Calu3 (cell line): ENCODE data around the gene MGA. TPM values are rescaled to one million over a fixed set of nuclear protein-coding genes. Genes with fewer than 3 reads are reported as not detected.

Source experiments
- BruUV-seq: library from RNA; stranded (reverse); fragments of 400-500 nt; replicated peaks from 2 replicates; lab custom pipeline; 2021; lab: Mats Ljungman, UMichigan
- CTCF ChIA-PET: fragments of 300-600 bp; sonication (Branson Sonifier 250); formaldehyde crosslinking; loops from one replicate; lab custom pipeline; 2022; ENCODE audit warnings: antibody characterized with exemption; lab: Charles Lee
- DNase-seq: peaks from one replicate; pipeline ENCODE4 v3.0.0; 2022
- H3K27ac Mint-ChIP-seq: one replicate; pipeline ENCODE4 v1.8.0; 2022; ENCODE audit warnings: mixed read lengths; ENCODE audit not compliant: unreplicated experiment
- H3K27me3 Mint-ChIP-seq: one replicate; pipeline ENCODE4 v1.8.0; 2022; ENCODE audit warnings: mixed read lengths; ENCODE audit not compliant: unreplicated experiment
- H3K36me3 Mint-ChIP-seq: one replicate; pipeline ENCODE4 v1.8.0; 2022; ENCODE audit warnings: mild to moderate bottlenecking, moderate library complexity, mixed read lengths; ENCODE audit not compliant: insufficient read depth, unreplicated experiment
- H3K4me1 Mint-ChIP-seq: one replicate; pipeline ENCODE4 v1.8.0; 2022; ENCODE audit warnings: mild to moderate bottlenecking, low read depth, mixed read lengths; ENCODE audit not compliant: unreplicated experiment
- H3K4me3 Mint-ChIP-seq: one replicate; pipeline ENCODE4 v1.8.0; 2022; ENCODE audit warnings: mild to moderate bottlenecking, low read depth, moderate library complexity, mixed read lengths; ENCODE audit not compliant: unreplicated experiment
- H3K9me3 Mint-ChIP-seq: one replicate; pipeline ENCODE4 v1.8.0; 2022; ENCODE audit warnings: low read depth, mixed read lengths; ENCODE audit not compliant: unreplicated experiment
- intact Hi-C: fragments of 100-400 bp; cut with micrococcal nuclease; formaldehyde crosslinking; loops from one replicate; pipeline ENCODE4 v1.10.0; 2022; ENCODE audit not compliant: unreplicated experiment
- total RNA-seq: library from RNA; stranded (reverse); gene quantifications from 2 replicates; pipeline ENCODE4 v1.2.3, GENCODE V29; 2022
- TF ChIP-seq, protein P1 (sequence below): fragments of 200-600 bp; IDR thresholded peaks from one replicate; pipeline ENCODE4 v1.8.0; 2022; ENCODE audit warnings: antibody characterized with exemption; ENCODE audit not compliant: unreplicated experiment

MGA gene
- total RNA-seq, 1 experiment from 2014 or later, result 26.4 TPM

DNA sequence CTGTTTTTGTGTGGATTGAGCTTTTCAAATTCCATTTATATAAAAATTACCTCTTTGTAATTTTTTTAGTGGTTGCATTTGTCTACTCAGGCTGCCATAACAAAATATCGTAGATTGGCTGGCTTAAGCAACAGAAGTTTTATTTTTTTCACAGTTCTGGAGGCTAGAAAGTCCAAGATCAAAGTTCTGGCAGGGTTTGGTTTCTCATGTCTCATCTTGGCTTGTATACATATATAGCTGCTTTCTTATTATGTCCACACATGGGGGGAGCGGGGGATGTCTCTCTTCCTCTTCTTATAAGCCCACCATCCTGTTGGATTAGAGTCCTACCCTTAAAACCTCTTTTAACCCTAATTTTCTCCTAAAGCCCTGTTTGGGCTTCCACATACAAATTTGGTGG is 28.5 kb downstream of the MGA start:
- Mint-ChIP-seq H3K27ac (no peak overlapping the region), H3K36me3 (no peaks in the 10 kb centered on the region), H3K4me1 (peaks cover 8% of the 10 kb centered on the region), H3K27me3 (no peaks in the 10 kb centered on the region), H3K9me3 (no peaks in the 10 kb centered on the region), H3K4me3 (no peak overlapping the region)
- DNase-seq, result no peak
- intact Hi-C loops, result no loop called here
- TF ChIP-seq, protein P1, sequence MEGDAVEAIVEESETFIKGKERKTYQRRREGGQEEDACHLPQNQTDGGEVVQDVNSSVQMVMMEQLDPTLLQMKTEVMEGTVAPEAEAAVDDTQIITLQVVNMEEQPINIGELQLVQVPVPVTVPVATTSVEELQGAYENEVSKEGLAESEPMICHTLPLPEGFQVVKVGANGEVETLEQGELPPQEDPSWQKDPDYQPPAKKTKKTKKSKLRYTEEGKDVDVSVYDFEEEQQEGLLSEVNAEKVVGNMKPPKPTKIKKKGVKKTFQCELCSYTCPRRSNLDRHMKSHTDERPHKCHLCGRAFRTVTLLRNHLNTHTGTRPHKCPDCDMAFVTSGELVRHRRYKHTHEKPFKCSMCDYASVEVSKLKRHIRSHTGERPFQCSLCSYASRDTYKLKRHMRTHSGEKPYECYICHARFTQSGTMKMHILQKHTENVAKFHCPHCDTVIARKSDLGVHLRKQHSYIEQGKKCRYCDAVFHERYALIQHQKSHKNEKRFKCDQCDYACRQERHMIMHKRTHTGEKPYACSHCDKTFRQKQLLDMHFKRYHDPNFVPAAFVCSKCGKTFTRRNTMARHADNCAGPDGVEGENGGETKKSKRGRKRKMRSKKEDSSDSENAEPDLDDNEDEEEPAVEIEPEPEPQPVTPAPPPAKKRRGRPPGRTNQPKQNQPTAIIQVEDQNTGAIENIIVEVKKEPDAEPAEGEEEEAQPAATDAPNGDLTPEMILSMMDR, result no peak
- BruUV-seq, result no TSS peak
- CTCF ChIA-PET, result no interaction called here

DNA sequence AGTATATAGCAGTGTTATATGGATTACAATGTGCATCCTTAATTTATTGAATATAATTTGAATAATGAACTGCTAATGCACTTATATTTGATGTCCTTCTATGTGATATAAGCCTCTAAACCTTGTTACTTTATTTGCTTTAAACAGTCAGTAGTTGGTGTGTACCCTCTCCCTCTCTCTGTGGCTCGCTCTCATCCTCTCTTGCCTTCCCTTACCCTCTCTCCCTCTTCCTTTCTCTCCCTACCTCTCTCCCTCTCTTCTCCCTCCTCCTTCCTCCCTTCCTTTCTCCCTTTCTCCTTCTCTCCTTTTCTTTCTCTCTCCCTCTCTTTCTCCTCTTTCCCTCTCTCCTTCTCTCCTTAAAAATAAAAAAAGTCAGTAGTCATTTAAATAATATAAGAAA is 28.9 kb downstream of the MGA start:
- BruUV-seq, result no TSS peak
- no peaks in the 10 kb centered on the region for H3K36me3 Mint-ChIP-seq
- no peaks in the 10 kb centered on the region for H3K9me3 Mint-ChIP-seq
- CTCF ChIA-PET, result no interaction called here
- intact Hi-C loops, result no loop called here
- no peaks in the 10 kb centered on the region for H3K27me3 Mint-ChIP-seq
- TF ChIP-seq, protein P1, result no peak
- DNase-seq, result no peak
- H3K4me1 Mint-ChIP-seq, result peaks cover 8% of the 10 kb centered on the region
- no peak overlapping the region for H3K27ac Mint-ChIP-seq
- no peak overlapping the region for H3K4me3 Mint-ChIP-seq

- H3K27ac Mint-ChIP-seq, result no peak overlapping the region
- peaks cover 8% of the 10 kb centered on the region for H3K4me1 Mint-ChIP-seq
- BruUV-seq, result no TSS peak
- intact Hi-C loops, result no loop called here
- TF ChIP-seq, protein P1, result no peak
- CTCF ChIA-PET, result no interaction called here
- DNase-seq, result no peak
- H3K27me3 Mint-ChIP-seq, result no peaks in the 10 kb centered on the region
- no peak overlapping the region for H3K4me3 Mint-ChIP-seq
- no peaks in the 10 kb centered on the region for H3K36me3 Mint-ChIP-seq
- no peaks in the 10 kb centered on the region for H3K9me3 Mint-ChIP-seq
These were observed 29.6 kb downstream of the MGA start for GRCh38 chr15:41689834-41690233.

- BruUV-seq, result no TSS peak
- H3K4me1 Mint-ChIP-seq, result peaks cover 8% of the 10 kb centered on the region
- intact Hi-C loops, result no loop called here
- DNase-seq, result no peak
- CTCF ChIA-PET, result interaction anchor here (0.7 kb wide), 1 partner anchor 71 kb away, joined by 3 read pairs; no protein-coding TSS in a partner anchor
- H3K9me3 Mint-ChIP-seq, result no peaks in the 10 kb centered on the region
- H3K27ac Mint-ChIP-seq, result no peak overlapping the region
- no peak overlapping the region for H3K4me3 Mint-ChIP-seq
- no peaks in the 10 kb centered on the region for H3K27me3 Mint-ChIP-seq
- TF ChIP-seq, protein P1, result no peak
- no peaks in the 10 kb centered on the region for H3K36me3 Mint-ChIP-seq
These were observed 30.4 kb downstream of the MGA start for GRCh38 chr15:41690636-41691035.
